HG02943 (cell line): Measurements from ENCODE around the gene RMI1.
A peak's percentile ranks its signal among the peaks of the same experiment; 100 is the strongest.
"Not testable (repeated sequence)": the region's sequence is repeated elsewhere in the genome, so short reads cannot be mapped to it uniquely, and the experiment has no call there.

Experiments
- ATAC-seq: cut with Tn5 transposase; IDR thresholded peaks from one replicate; pipeline ENCODE4 v1.9.1; 2021; ENCODE audit warnings: mild to moderate bottlenecking, low read depth, moderate library complexity; ENCODE audit not compliant: unreplicated experiment

Gene RMI1

GRCh38 chr9:84000186-84000585 lies 19.6 kb downstream of the RMI1 start:
- ATAC-seq = no peak

GRCh38 chr9:84001621-84002020 lies 21.0 kb downstream of the RMI1 start:
- no peak for ATAC-seq

- ATAC-seq = peak; percentile 64
Observed at GRCh38 chr9:84002344-84002743, 21.7 kb downstream of the RMI1 start.

DNA sequence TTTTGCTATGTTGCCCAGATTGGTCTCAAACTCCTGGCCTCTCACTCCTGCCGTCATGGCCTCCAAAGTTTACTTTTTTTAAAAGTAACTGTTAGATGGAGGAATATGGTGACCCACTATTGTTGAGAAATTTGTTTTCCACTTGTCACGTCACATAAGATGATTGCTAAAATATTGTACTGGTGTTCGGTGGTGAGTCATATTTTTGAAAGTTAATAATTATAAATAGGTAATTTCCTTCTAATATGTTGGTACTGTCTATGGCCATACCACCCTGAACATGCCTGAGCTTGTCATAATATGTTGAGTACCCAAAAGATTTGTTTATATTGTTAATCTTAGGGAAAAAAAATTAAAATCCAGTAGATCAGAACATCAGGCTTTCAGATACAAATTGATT lies 22.6 kb downstream of the RMI1 start:
- no peak for ATAC-seq

- ATAC-seq = no peak
Observed at GRCh38 chr9:84007662-84008061, 27.1 kb downstream of the RMI1 start.

GRCh38 chr9:84024041-84024575 lies 43.5 kb downstream of the RMI1 start:
- ATAC-seq = no peak

DNA sequence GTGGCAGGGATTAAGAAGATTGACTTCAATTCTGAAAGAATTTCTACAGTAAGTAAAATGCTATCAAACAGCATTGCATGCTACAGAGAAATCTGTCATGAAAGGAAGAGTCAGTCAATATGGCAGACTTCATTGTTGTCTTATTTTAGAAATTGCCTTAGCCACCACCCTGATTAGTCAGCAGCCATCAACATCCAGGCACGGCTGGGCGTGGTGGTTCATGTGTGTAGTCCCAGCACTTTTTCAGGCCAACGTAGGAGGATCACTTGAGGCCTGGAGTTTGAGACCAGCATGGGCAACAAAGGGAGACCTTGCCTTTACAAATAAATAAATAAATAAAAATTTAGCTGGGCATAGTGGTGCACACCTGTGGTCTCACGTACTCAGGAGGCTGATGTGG lies 46.6 kb downstream of the RMI1 start:
- no peak for ATAC-seq

- ATAC-seq = no peak
Observed at GRCh38 chr9:84031534-84031933, 50.9 kb downstream of the RMI1 start.

DNA sequence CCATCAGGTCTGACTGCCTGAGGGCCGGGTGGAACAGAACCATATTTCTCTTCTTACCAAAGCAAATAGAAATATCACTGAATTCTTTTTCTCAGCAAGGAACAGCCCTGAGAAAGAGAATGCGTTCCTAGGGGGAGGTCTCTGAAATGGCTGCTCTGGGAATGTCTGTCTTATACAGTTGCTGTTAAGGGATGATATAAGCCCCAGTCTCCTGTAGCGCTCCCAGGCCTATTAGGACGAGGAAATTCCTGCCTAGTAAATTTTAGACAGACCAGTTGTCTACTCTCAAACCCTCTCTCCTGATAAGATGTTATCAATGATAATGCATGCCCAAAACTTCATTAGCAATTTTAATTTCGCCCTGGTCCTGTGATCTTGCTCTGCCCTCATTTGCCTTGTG lies 61.3 kb downstream of the RMI1 start:
- not testable (repeated sequence) for ATAC-seq

GRCh38 chr9:84045481-84046097 lies 65.0 kb downstream of the RMI1 start:
- ATAC-seq = no peak
